Stimulated activated naive CD4-positive, alpha-beta T cell (primary cell): ENCODE results near the gene TRIM66.

ENCODE experiments used
- DNase-seq, 6 experiments: peaks; one replicate each; lab custom pipeline; 2025; lab: John Stamatoyannopoulos, UW

TRIM66 gene

DNA sequence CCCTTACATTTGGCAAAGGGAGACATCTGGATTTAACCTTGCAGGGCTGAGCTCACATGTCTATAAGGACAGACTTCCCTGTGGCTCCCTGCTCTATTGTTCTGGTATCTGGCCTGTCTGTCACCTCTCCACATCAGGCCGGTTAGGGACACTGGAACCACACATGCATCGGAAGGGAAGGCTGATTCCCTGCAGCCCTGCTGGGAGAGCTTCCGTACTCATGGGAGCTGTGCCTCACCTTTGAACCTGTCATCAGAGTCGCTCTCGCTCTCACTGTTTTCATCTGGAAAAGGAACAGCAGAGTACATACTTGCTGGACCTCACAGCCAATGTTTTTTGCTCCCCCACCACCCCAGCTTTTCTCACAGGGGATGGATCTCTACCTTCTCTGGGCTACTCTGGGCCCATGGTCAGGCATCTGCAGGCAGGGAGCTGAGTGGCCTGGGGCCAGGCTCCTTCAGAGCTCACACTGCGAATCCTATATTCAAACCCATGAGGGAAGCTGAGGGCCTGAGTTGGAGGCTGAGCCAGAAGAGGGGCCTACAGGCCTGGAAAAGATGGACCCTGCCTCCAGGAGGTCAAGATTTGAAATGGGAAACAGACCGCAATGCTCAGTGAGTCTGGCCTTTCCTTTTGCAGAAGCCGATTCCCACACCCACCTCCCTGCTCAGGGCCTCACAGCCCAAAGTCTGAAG is 31.4 kb upstream of the TRIM66 start:
- no peak for DNase-seq

GRCh38 chr11:8712506-8712905 is 30.0 kb upstream of the TRIM66 start:
- DNase-seq: no peak

GRCh38 chr11:8711895-8712442 is 29.5 kb upstream of the TRIM66 start:
- DNase-seq: no peak

DNA sequence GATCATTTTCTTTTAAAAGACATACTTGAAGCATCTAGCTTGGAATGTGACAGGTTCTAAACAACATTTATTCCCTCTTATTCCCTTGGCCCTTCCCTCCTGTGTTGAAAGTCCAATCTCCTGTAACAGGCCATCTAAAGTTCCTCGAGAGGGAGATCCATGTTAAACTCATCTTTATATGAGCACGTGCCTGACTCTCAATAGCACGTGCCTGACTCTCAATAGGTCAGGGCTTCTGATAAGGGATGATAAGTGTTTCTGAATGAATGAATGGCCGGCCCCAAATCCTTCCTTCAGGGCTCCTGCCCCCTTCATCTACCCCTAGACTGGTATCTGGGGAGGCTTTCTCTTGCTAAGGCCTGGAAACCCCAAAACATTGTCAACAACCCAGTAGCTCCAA is 27.3 kb upstream of the TRIM66 start:
- DNase-seq: no peak

GRCh38 chr11:8709002-8709672 is 26.7 kb upstream of the TRIM66 start:
- DNase-seq: no peak

- no peak for DNase-seq
Measured at GRCh38 chr11:8707541-8708191, 25.2 kb upstream of the TRIM66 start.

DNA sequence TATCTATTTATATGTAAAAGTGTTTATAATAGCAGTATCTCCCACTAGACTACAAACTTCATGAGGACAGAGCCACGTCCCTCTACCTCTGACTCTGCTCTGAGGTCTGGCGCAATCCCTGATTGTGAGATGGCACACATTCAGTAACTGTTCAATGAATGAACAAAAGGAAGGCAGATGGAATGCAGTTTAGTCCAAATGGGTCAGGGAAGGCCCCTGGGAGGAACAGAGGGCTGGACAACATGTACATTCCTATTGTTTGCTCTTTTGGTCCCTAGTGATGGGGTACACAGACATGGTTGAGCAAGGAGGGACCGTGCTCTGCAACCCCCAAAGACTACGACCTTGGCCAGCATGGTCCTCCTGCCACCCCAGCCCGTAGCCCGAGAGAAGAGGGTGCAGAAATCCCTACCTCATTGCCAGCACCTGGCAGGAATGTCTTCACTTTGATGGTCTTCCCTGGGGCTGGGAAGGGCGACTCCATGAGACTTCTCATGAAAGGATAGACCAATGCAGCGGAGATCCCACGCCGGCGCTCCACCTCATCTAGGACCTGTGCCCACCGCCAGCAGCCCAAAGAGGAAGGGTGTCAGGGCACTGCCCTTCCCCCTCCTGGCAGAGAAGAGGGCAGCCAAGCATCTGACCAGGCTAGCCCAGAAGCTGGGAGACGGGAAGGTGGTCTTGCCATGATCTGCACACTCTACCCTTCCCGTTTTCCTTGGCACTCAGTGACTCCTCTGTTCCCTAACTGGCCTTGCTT is 24.4 kb upstream of the TRIM66 start:
- DNase-seq: no peak

DNA sequence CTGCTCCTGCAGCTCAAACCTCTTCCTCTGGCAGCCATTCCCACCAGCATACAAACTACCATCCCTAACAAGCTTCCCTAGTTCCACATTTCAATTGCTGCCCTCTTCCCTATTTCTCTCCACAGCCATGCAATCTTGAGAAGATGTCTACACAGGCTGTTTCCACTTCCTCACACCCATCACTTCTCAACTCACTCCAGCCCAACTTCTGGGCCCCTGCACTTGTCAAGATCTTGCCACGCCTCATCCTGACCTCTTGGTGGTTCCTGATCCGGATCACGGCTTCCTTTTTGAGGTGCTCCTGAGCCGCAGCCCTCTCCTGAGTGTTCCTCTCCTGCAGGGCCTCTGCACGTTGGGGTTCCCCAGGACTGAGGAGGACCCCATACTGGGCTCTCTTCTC is 22.7 kb upstream of the TRIM66 start:
- no peak for DNase-seq

DNA sequence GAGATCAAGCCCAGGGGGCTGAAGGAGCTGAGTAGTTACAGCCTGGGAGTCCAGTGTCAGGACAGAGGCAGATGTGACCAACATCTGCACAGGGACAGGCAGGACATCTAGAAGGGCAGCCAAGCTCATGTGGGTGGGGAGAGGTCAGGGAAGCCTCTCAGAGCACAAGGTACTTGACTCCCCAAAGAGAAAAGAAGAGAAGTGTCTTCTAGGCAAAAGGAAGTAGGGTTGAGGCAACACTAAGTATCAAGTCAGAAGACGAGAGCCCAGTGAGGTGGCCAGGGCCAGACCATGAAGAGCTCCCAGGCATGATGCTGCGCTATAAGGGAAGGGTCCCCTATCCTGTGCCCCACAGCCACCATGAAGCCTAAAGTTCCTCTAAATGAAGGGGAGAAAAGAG is 21.7 kb upstream of the TRIM66 start:
- DNase-seq: no peak

DNA sequence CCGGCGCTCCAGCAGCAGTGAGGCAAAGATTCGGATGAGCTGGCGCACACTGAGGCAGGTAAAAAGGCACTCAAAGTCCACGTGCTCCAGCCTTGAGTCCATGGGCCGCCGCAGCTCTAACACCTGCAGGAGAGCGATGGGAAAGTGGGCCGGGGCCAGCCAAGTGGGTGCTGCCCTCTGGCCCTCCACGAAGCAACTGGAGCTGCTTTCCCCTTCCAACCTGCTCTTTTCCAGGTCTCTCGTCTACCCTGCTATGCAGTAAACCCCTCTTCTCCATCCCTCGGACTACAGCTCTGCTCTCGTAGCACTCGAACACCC is 20.1 kb upstream of the TRIM66 start:
- no peak for DNase-seq

DNA sequence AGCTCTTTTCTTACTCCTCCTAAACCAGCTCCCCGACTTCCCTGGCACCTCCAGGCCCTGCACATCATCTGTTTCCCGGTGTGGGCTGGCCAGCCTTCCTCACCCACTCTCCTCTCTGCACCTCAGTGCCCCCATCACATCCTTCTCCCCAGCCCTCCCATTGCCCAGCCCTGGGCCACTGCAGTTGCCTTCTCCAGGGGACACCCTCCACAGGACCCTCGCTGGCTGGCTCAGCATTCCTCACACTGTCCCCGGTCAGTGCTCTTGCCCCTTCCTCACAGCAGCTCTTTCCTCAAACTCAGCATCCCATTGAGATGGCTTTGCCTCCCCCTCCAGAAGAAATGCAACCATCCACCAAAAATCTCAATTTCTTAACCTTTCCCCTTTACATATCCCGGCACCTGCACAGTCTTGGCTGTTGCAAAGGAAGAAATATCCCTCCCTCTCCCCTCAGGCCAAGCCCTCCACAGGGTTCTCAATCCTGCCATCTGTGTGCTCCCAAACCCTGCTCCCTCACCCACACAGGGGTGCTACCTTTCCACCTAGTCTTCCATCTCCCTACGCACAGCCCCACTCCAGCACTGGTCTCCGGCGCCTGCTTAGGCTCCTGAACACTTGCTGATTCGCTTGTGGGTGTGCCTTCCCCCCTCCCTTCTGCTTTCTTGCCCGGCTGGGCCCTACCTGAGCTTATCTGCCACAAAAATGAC is 19.6 kb upstream of the TRIM66 start:
- DNase-seq: no peak

- DNase-seq: no peak
Measured at GRCh38 chr11:8699903-8700302, 17.4 kb upstream of the TRIM66 start.

DNA sequence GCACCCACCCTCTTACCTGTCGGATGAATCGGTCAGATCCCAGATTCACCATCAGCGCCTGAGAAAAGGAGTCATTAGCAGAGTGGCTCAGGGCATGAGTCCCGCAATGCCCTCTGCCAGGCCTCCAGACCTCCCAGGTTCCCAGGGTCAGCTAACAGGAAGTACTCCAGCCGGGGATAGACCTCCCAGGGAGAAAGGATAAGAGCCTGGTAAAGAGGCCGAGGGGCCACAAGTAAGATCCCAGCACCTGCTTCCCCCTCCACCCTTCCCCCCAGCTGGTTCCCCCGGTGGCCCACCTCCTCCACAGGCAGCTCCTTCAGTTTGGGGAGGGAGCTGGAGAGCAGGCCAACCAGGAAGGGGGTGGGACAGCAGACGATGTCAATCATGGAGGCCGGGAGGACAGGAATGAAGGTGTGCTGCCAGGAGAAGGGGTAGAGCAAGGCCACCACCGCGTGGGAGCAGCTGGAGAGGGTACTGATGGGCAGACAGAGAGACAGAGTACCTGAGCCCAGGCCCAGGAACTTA is 16.5 kb upstream of the TRIM66 start:
- no peak for DNase-seq

GRCh38 chr11:8698379-8698851 is 15.9 kb upstream of the TRIM66 start:
- no peak for DNase-seq

GRCh38 chr11:8697054-8697453 is 14.6 kb upstream of the TRIM66 start:
- no peak for DNase-seq

DNA sequence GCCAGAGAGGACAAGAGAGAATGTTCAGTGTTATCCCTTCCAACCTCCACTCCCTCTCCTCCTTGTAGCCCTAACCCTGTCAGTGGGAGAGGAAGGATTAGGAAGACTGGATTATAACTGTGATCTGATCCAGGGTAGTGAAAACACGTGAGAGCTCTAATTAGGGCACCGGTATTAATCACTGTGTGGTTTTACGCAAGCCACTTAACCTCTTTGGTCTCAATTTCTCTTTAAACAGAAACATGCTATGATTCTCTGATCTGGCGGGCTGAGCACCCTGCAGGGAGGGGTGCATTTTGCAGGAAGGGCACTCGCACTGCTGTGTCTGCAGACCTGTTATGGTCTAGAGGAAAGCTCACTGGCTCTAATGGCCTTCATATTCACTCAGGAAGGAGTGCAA is 11.7 kb upstream of the TRIM66 start:
- no peak for DNase-seq

GRCh38 chr11:8693555-8693954 is 11.1 kb upstream of the TRIM66 start:
- DNase-seq: no peak

DNA sequence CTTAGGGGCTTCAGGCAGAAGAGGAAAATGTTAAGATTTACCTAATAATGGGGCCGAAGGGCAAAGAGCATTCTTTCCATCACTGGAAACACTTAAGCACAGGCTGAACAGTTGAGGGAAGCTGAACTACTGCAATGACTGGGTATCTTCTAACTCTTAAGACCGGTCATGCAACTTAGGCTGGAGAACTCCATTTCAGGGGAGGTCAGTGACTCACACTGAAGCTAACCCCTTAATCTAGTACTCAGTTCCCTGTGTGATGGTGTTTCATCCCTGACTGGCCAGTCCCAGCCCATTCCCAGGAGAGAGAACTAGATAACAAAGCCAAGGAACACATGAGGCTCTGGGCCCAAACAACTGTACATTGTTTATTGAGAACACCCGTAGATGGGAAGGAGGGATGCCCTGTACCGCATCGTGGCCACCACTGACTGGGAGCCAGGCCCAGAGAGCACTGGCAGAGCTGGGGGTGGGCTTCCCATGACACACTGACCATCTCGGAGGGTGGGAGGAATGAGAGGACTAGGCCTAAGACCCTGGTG is 10.6 kb upstream of the TRIM66 start:
- DNase-seq: no peak

DNA sequence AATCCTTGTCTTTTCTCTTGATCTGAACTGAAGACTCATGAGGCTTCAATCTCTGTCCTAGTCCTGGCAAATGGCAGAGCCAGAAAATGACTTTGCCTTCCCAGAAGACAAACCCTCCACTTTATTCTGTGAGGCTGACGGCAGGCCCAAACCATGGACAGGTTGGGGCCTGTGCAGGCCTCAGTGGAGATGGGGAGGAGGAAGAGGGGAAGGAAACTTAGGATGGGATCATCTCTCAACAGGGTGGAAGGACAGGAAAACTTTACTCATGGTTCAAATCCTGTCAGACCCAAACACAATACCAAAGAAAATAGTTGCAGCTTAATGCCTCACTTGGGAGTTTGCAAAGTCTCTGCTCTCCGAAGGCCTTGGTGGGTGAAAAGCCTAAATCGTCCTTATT is 10.0 kb upstream of the TRIM66 start:
- no peak for DNase-seq

DNA sequence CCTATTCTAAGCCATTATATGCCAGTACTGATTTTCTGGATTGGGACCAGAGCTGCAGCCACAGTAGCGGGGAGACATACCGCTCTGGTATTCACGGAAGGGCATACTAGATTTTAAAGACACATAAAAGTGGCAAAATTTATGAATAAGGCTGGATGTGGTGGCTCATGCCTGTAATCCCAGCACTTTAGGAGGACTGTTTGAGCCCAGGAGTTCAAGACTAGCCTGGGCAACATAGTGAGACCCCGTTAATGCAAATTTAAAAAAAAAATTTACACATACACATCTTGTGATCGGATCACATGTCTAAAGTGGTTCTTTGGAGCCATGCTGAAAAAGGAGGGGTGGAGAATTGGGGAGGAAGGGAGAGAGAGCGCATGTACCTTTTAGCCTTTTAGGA is 9.1 kb upstream of the TRIM66 start:
- no peak for DNase-seq
